Esophagus mucosa (tissue), 1 donor: ENCODE data around the gene PSMD6. TPM values are rescaled to one million over a fixed set of nuclear protein-coding genes. Genes with fewer than 3 reads are reported as not detected.

Source experiments
- ATAC-seq: fragments of 200-7000 bp; cut with Tn5 transposase; one replicate; pipeline ENCODE4 v1.9.1; 2020
- total RNA-seq: library from RNA; stranded (reverse); gene quantifications from one replicate; pipeline ENCODE4 v1.2.4, GENCODE V29; 2023
- donor health status: DM: yes; HTN: yes; CAD: no.

The PSMD6 gene
- total RNA-seq, 1 donor from 2014 or later = 63.8 TPM

DNA sequence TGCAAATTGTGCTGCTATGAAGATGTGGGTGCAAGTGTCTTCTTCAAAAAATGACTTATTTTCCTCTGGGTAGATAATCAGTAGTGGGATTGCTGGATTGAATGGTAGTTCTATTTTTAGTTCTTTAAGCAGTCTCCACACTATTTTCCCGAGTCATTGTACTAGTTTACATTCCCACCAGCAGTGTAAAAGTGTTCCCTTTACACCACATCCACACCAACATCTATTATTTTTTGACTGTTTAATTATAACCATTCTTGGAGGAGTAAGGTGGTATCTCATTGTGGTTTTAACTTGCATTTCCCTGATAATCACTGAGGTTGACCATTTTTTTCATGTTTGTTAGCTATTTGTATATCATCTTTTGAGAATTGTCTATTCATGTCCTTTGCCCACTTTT, 19.7 kb upstream of the PSMD6 start:
- ATAC-seq = no peak

DNA sequence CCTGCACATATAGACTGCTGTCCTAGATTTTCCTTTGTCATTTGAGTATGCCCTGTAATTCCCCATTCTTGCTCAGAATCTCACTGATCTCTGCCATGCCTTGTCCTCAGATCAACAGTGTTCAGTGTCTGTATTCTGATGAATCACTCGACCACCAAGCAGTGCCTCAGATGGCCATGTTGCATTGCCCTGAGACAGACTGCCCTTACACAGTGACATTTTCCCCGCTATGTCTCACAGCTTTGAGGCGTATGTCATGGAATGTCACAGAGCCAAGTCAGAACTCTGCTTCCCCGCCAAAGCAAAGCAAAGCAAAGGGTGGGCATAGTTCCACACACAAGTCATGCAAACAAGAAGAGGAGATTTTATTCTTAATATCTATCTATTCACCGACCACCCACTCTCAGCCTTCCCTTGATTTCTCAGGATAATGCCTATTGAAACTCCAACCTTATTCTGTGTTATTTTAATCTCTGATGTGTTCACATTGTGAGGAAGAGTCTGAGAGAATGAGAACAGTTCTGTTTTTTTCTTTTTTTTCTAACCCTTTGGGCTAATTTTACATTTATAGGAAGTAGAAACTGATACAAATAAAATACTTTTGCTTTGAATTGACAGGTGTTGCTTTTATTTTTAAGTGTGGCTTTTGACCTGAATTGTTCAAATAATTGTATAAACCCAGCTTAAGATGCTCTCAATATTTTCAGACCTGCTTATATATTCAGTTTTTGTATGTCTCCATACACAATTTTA, 16.9 kb upstream of the PSMD6 start:
- no peak for ATAC-seq

DNA sequence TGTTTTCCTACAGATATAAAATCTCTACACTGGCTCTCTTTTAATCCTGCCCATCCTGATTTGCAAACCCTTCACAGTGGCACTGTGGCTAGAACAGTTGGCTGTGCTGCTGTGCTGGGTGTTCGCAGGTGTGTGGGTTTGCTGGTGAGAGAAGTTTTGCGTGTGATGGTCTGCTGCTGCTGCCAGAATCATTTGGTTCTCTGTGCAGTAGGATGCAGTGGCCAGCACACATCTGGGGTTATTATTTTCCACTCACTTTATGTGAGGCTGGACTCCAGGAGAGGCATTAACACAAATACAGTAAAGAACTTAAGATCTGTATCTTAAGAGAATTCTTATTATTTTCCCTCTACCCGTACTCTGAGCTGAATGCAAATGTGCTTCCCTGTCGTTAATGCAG, 16.0 kb upstream of the PSMD6 start:
- no peak for ATAC-seq

DNA sequence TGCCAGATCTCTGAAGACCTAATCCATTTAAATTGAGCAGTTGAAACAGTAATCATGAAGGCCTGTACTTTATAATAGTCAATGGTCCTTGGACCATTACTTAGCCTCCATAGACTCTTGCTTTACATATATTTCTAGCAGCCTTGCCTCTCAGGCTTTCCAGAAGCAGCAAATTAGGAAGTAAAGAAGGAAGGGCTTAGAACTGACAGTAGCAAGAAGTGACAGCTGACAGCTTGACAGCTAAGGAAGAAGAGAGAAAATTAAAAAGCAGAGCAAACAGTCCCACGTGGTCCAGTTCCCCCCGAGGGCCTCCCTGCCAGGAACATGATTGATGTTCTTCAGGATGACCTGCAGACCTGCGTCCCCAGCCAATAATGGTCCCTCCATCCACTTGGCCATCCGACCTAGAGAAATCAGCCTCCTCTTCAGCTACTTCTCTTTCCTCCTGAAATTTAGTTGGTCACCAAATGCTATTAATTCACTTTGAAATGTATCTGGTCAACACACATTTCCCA, 15.0 kb upstream of the PSMD6 start:
- ATAC-seq = no peak

DNA sequence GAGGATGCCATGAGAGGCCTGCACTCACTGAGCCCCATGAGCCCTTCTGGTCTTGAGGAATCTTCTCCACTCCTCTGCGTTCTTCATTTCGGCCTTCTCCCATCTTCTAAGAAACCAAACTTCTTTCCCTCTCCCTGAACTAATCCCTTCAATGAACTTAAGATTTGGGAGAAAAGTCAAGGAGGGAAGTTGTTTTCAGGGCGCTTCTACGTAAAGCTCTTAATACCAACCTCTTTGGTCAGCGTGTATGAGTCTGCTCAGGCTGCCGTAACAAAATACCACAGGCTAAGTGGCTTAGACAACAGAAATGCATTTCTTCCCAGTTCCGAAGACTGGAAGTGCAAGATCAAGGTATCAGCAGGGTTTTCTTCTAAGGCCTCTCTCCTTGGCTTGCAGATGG, 13.8 kb upstream of the PSMD6 start:
- no peak for ATAC-seq

DNA sequence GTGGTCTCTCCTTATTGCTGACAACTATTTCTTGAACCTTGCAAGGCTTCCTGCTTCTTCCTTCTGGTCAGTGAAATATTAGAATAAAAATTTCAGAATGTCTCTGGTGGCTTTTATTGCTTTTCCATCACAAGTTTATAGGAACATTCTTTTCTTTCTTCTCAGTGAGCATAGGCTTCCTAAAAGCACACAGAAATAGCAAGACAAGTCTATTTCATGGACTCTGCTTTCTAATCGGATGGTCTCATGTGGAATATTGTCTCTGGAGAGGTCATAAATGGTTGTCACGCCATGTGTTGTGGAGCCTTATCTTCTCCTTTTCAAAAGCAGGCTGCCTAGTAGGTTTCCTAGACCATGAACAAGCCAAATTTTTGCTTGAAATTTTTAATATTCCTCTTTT, 9.8 kb upstream of the PSMD6 start:
- no peak for ATAC-seq

DNA sequence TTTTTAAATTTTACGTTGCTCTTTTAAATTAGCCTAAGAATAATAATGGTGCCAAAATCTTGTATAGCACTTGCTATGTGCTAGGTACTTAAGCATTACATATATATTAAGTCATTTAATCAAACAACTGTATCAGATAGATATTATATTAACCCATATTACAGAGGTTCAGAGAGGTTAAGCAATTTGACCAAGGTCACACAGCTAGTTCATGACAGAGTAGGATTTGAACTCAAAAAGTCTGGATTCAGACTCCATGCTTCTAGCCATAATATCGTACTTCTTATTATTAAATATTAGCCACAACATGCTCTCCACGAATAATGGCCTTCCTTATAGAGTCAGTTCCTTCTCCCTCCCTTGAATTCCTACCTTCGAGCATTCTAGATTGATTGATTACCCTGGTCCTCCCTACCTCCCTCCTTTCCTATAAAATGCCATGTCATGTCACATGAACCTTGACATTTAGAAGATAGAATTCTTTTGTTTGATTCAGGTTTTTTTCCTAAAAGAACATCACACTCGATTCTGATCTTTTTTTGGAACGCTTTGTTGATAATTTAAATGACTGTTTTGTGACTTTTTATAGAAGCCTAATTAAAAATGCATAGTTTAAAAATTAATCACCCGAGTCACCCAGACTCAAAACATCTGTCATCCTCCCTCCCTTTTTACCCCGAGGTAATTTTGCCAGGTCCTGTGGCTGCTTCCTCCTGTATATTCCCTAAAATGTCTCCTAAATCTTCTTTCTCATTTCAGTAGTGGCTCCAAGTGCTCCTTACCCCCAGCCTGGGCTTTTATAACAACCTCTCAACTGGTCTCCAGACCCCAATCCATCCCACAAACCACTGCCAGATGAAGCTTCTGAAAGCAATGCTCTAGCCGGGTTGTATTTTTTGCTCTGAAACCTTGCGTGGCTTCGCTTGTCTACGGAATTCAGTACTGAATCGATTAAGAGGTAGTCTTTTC, 8.5 kb upstream of the PSMD6 start:
- ATAC-seq = no peak

DNA sequence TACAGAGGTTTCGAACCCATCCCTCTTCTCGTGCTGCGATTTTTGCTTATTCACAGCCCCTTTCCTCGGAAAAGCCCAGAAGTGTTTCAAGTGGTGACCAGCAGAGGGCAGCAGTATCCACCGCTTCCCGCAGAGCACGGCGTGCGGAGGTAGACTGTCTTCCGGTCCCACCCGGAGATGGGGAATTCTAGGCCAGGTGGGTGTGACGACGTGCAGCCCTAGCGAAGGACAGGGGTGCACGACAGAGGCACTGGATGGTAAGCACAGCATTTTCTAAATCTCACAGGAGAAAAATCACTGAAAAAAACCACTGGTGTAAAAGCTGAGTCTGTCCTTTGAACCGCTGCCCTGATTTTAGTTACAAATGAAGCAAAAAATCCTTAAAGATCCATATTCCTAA, 7.4 kb upstream of the PSMD6 start:
- peak; percentile 91 for ATAC-seq

DNA sequence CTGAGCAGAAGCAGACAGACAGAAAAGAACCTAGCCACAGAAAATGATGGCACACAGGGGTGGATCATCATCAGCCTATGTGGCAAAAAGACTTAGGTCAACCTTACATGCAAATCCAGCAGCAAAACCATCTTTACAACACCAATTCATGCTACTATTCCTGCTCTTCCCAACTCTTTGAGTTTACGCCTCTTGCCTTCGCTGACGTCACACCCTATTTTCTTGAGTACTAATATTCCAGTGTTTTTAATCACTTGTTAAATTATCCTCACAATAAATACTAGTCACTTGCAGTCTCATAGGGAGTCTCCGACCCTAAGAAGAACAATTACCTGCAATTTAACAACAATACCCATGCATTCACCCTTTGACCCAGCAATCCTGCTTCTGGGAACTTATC, 6.0 kb upstream of the PSMD6 start:
- no peak for ATAC-seq

DNA sequence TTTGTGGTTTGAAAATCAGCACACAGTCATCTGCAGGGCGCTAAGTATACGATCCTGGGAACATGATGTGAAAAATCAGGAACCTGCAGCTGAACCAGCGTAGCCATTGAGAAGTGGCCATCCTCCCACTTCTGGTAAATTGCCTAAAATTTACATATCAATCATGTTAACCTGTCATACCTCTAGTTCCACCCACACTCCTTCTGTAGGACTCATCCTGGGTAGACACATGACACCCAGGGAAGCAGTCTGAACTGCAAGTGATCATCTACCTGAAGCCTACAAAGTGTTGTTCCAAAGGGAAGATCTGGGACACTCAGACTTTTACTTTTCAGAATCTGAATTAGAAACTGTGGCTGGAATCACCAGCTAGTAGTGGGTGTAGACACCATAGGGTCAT, 5.5 kb upstream of the PSMD6 start:
- ATAC-seq = no peak

DNA sequence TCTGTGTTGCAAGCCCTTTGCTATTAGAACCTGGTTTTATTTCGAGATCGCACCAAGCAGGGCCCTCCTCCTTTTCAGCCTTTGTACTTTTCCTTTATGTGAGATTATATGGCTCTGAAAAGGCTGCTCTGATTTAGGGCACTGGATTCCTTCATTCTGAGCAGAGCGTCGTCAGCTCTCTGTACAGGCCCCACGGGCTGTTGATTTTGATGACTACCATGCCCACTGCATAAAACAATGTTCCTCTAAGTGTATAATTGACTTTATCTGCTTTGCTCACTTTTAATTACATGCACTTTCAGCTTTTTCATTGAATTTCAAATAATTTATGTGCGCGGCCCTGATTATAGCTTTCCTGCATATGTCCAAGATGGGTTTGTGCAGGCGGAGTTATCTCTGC, 4.4 kb upstream of the PSMD6 start:
- ATAC-seq = no peak

DNA sequence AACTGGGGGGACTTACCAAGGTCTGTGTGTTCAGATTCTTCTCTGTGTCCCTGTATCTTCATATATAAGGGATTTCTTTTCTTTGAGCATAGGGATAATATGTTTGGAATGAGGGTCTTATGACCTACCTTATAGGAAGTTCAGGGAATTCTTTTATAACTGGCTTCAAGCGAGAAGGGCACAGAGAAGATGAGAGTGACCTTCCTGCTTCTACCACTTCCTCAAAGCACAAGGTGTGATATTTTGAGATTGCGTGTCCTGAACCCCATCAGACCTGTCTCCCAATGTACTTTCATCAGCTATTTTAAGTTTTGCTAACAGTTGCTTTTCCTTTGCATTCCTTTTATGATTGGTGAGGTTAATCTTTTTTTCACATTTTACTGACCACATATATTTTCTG, 3.1 kb upstream of the PSMD6 start:
- ATAC-seq = no peak

DNA sequence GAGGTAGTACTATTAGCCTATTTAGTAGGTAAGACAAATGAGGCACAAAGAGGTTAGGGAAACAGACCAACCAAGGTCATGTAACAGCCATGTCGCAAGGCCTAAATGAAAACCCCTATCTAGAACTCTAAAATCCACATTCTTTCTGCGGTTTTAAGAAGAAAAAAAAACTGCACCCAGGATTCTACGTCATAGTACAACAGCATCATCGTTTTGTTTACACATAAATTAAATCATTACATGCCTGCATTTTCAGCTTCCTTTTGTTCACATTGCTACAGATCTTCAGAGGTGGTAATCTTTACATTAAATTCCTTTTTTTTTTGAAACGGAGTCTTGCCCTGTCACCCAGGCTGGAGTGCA, 548 bp upstream of the PSMD6 start:
- ATAC-seq = no peak

DNA sequence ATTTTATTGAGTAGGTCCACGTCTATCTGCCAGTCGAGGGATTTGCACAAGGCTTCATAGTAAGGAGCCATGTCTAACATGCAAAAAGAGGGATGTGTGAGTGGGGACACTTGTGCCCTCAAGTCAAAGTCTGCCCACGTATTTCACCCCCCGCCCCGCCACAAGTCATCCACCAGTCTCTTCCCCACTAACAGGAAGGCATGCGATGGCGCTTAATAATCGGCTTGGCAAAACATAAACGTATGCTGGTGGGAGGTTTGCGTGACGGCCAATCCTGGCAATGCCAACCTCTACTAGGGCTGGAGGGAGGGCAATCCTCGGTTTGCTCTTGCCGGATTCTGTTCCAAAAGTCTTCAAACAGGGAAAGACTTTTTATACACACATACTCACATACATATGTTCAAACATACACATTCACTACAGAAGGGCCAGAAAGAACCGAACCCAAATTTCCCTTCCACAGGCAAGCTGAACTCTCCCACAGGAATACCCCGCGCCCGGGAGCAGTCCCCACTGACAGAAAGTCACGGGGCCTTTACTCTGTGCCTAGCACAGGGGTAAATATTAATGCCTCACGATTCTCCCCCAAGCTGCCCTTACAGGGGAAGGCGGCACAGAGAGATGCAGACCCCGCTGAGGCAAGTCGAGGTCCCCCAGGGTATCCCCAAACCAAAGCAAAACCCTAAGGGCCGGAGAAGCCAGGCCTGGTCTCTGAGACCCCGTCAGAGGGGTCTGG, 675 bp downstream of the PSMD6 start:
- ATAC-seq = no peak

DNA sequence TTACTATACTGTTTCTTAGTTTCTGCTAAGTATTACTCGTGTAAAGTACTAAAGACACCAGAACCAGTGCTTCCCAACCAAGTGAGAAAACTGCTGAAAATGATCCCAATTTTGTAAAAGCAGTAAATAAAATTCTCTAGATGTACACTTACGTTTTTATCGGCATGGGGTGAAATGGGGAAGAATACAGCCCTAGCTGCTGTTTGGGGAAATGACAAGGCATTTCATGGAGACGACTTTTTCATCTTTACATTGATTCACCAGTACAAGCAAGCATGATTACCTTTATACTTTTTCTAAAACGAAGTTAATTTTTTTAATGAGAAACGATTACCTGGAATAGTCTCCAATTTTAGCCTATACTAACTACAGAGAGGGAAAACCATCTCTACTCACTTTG, 1.4 kb downstream of the PSMD6 start:
- no peak for ATAC-seq

DNA sequence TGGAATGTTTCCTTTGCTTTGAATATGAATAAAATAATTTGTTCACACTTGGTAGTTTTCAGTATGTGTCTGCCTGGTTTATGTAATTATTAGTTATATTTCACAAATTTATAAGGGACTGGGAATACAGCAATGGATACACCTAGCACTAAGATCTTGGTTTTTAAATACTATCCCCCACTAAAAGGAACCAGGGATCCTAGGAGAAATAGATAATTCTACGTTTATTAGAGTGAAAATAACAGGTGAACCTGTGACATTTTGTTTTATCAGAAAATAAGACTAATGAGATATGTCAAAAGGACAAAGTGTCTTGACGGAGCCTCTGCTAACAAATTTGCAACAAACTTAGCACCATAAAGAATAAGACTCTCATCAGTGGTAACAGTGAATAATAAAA, 3.4 kb downstream of the PSMD6 start:
- no peak for ATAC-seq

DNA sequence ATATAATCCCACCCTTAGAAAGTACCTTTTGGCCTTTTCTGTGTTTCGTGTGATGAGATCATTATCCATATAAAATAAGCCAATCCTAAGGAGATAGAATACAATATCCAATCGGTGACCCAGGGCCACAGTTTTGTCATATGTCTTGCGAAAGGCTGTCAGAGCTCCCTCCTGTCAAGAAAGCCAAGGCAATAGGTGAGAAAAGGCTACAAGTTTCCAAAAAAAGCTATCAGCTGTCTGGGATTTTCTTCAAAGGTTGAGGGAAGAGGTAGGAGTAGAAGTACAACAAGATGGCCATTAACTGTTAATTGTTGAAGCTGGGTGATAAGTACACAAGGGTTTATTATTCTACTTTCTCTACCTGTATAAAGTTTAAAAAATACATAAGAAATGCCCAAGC, 4.0 kb downstream of the PSMD6 start:
- ATAC-seq = no peak

DNA sequence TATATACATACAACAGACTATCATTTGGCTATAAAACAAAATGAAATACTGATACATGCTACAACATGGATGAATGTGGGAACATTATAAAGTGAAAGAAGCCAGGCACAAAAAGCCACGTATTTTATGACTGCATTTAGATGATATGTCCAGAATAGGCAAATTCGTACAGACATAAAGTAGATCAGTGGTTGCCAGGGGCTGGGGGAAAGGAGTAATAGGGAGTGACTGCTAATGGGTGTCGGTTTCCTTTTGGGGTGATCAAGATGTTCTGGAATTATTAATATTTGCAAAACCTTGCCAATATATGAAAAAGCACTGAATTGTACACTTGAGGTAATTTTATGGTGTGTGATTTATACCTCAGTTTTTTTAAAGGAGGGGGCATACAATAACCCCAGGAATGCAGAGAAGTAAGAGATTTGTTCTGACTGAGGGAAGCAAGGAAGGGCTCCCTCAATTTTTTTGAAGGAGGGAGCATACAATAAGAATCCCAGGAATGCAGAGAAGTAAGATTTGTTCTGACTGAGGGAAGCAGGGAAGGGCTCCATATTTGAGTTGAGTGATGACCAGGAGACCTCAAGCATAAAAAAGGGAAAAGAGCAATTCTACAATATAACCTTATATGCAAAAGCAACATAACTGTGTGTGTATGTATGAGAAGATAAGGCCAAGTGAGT, 6.2 kb downstream of the PSMD6 start:
- ATAC-seq = no peak

DNA sequence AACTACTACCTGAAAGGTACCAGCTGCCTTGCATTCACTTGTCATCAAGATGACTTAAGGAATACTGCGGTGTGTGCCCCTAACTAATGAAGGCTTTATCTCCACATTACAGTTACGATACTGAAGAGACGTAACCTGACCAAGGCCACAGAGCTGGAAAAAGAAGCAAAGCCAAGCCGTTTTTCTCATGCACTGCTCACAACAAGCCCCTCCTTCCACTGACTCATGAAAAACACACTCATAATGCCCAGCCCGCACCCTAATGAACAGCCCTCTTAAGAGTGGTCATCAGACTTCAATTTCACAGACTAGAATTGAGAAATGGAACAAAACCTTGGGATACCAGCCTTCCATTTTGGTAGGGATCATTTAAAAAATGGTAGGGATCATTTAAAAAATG, 11.6 kb downstream of the PSMD6 start:
- peak; percentile 43 for ATAC-seq

DNA sequence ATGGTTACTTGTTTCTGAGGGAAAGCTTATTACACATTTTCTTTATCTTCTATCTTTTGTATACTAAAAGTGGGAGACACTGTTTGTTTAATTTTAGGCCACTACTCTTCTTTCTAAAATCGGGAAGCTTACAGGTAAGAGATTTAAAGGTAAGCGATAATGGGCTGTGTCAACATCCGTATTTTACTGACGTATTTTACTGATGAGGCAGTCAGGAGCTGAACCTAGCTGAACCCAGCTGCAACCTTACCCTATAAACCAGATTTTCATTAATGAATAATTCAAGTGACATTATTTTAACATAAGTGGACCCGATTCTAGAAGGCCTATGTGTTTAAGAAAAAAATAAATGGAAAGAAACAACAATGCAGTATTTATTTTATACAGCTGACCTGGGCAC, 13.1 kb downstream of the PSMD6 start:
- ATAC-seq = no peak

DNA sequence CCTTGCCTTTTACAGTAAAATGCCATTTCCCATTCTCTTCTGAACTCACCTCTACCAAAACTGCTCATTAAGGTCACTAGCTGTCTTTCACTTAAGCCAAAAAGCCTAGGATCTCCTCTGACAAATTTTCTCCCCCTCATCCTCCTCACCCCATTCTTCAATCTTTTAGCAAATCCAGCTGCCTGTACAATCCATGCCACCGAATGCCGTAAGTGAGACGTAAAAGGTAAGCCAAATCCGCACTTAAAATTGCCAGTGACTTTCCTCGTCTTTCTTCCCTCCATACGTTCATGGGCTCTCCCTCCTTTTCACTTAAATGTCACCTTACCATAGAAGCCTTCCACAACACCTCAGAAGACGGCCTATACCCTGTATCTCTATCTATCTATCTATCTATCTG, 13.8 kb downstream of the PSMD6 start:
- ATAC-seq = no peak

DNA sequence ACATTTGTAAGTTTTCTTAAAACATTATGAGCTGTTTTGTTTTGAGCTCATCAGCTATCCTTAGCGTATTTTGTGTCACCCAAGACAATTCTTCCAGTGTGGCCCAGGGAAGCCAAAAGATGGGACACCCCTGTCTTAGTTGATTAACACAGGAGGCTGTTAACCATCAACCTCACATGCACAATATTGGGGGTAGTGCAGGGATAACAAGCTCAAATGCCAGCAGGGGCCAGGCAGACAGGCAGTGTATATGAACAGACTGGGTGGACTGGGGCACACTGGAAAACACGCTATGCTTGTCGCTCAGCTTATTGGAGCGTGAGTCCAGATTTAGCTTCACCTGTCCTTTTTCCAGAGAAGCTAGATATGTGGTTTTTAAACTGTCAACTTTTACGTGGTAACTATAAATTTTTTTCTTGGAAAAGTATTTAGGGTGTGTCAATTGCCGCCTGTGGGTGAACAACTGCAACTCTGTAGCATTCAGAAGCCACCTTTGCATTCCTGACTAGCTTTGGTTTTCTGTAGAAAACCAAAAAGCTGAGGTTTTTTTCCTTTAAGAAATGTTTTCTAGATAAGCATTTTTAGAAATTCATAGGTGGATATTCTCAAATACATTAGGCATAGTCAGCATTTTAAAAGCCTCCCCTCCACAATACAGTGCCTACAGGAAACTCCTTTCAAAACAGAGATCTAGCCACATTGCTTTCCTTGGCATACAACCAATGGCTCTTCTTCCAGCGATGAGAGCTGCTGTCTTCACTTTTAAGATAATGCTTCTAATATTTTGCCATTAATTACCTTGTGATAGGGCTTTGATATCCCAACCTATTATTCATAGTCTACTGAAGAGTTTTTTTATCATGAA, 14.6 kb downstream of the PSMD6 start:
- ATAC-seq = no peak
